GM23338 (cell line): Measurements from ENCODE around the gene COX20. TPM values are rescaled to one million over a fixed set of nuclear protein-coding genes. Genes with fewer than 3 reads are reported as not detected.

ENCODE experiments used
- ATAC-seq: fragments of 200-7000 bp; cut with Tn5 transposase; 3 replicates; pipeline ENCODE4 v1.9.1; 2020
- DNase-seq: peaks from one replicate; pipeline ENCODE4 v3.0.0-alpha.2; 2015; ENCODE audit warnings: low spot score
- H2AFZ ChIP-seq: fragments of 200-600 bp; sonication (generic); 2 replicates; pipeline ENCODE4 v1.8.0; 2016; ENCODE audit warnings: antibody characterized with exemption, mild to moderate bottlenecking, moderate library complexity
- H3F3A ChIP-seq: fragments of 200-600 bp; sonication (generic); replicated peaks from 2 replicates; pipeline ENCODE4 v1.8.0; 2017; ENCODE audit warnings: antibody characterized with exemption, mixed run types, low read depth
- H3K27ac ChIP-seq: fragments of 200-600 bp; sonication (generic); 2 replicates; pipeline ENCODE4 v1.6.1; 2016; ENCODE audit warnings: low read depth
- H3K27me3 ChIP-seq: fragments of 200-600 bp; sonication (generic); 2 replicates; pipeline ENCODE4 v1.8.0; 2016; ENCODE audit warnings: mild to moderate bottlenecking, mixed run types, moderate library complexity; ENCODE audit not compliant: insufficient read depth
- H3K36me3 ChIP-seq: fragments of 200-600 bp; sonication (generic); 2 replicates; pipeline ENCODE4 v1.8.0; 2016; ENCODE audit warnings: mild to moderate bottlenecking; ENCODE audit not compliant: insufficient read depth
- H3K4me1 ChIP-seq: fragments of 200-600 bp; sonication (generic); 2 replicates; pipeline ENCODE4 v1.8.0; 2016; ENCODE audit warnings: mild to moderate bottlenecking, moderate library complexity; ENCODE audit not compliant: insufficient read depth
- H3K4me2 ChIP-seq: fragments of 200-600 bp; sonication (generic); 2 replicates; pipeline ENCODE4 v1.7.1; 2017; ENCODE audit warnings: mixed run types
- H3K4me3 ChIP-seq: fragments of 200-600 bp; sonication (generic); 2 replicates; pipeline ENCODE4 v1.6.1; 2016; ENCODE audit warnings: mixed run types
- H3K79me2 ChIP-seq: fragments of 200-600 bp; sonication (generic); replicated peaks from 2 replicates; pipeline ENCODE4 v1.8.0; 2017; ENCODE audit warnings: mild to moderate bottlenecking; ENCODE audit not compliant: insufficient read depth
- H3K9me2 ChIP-seq: fragments of 200-600 bp; sonication (generic); 2 replicates; pipeline ENCODE4 v1.8.0; 2017; ENCODE audit not compliant: insufficient read depth
- H4K20me1 ChIP-seq: fragments of 200-600 bp; sonication (generic); replicated peaks from 2 replicates; pipeline ENCODE4 v1.8.0; 2017; ENCODE audit warnings: mild to moderate bottlenecking; ENCODE audit not compliant: insufficient read depth
- H3K27ac Mint-ChIP-seq: 2 replicates; pipeline ENCODE4 v1.8.0; 2020; ENCODE audit warnings: inconsistent platforms, mild to moderate bottlenecking, moderate library complexity, mixed read lengths
- H3K27me3 Mint-ChIP-seq: 3 replicates; pipeline ENCODE4 v1.8.0; 2022; ENCODE audit warnings: low read depth, mild to moderate bottlenecking, moderate library complexity, mixed read lengths, inconsistent platforms; ENCODE audit not compliant: insufficient read depth, poor library complexity
- H3K36me3 Mint-ChIP-seq: 3 replicates; pipeline ENCODE4 v1.8.0; 2021; ENCODE audit warnings: low read depth, mild to moderate bottlenecking, inconsistent platforms, moderate library complexity, mixed read lengths
- H3K4me1 Mint-ChIP-seq: 3 replicates; pipeline ENCODE4 v1.8.0; 2020; ENCODE audit warnings: mild to moderate bottlenecking, inconsistent platforms, mixed read lengths
- H3K4me3 Mint-ChIP-seq: 3 replicates; pipeline ENCODE4 v1.8.0; 2021; ENCODE audit warnings: moderate library complexity, mild to moderate bottlenecking, inconsistent platforms, mixed read lengths
- H3K9me3 Mint-ChIP-seq: 3 replicates; pipeline ENCODE4 v1.8.0; 2020; ENCODE audit warnings: moderate library complexity, mild to moderate bottlenecking, inconsistent platforms, mixed read lengths
- CREB1 ChIP-seq: fragments of 250-450 bp; sonication (Bioruptor Pico); IDR thresholded peaks from 2 replicates; pipeline ENCODE4 v1.5.0; 2020; ENCODE audit warnings: low read depth, mild to moderate bottlenecking, moderate library complexity
- CTCF ChIP-seq, 2 experiments: fragments of 200-600 bp in 1 of 2; sonication (generic) in 1 of 2; conservative IDR thresholded peaks; 2 replicates each; pipeline versions ENCODE4 v1.5.1 to v1.6.1; 2016 to 2017; ENCODE audit warnings: antibody characterized with exemption in 2 of 2, low read depth in 2 of 2, mild to moderate bottlenecking in 2 of 2, moderate library complexity in 1 of 2
- EZH2 ChIP-seq: fragments of 200-600 bp; sonication (generic); IDR thresholded peaks from one replicate; pipeline ENCODE4 v1.8.0; 2017; ENCODE audit warnings: antibody characterized with exemption, mild to moderate bottlenecking, low read depth; ENCODE audit not compliant: unreplicated experiment
- EZH2phosphoT487 ChIP-seq: fragments of 200-600 bp; sonication (generic); IDR thresholded peaks from one replicate; pipeline ENCODE4 v1.8.1; 2018; ENCODE audit warnings: antibody characterized with exemption; ENCODE audit not compliant: unreplicated experiment
- JUNB ChIP-seq: IDR thresholded peaks from one replicate; pipeline ENCODE4 v1.6.1; 2016; ENCODE audit warnings: antibody characterized with exemption; ENCODE audit not compliant: unreplicated experiment
- REST ChIP-seq: IDR thresholded peaks from one replicate; pipeline ENCODE4 v1.6.1; 2018; ENCODE audit warnings: antibody characterized with exemption; ENCODE audit not compliant: unreplicated experiment
- STAT1 ChIP-seq: IDR thresholded peaks from one replicate; pipeline ENCODE4 v1.6.1; 2016; ENCODE audit warnings: antibody characterized with exemption; ENCODE audit not compliant: unreplicated experiment
- ZNF331 ChIP-seq: fragments of 250-450 bp; sonication (Bioruptor Pico); IDR thresholded peaks from 2 replicates; pipeline ENCODE4 v1.5.0; 2020; ENCODE audit warnings: low read depth, mild to moderate bottlenecking, moderate library complexity
- ZNF462 ChIP-seq: fragments of 250-450 bp; sonication (Bioruptor Pico); IDR thresholded peaks from 2 replicates; pipeline ENCODE4 v1.5.0; 2020; ENCODE audit warnings: mild to moderate bottlenecking, moderate library complexity
- polyA plus RNA-seq: library from polyadenylated mRNA; unstranded; fragments of >200 nt; fragmentation: Nextera tagmentation; extraction: Ambion mirVana; gene quantifications from 2 replicates; pipeline ENCODE4 v1.2.1, GENCODE V29; 2016
- total RNA-seq: library from RNA; depleted of rRNA; stranded (reverse); fragments of >200 nt; shearing (Covaris generic); gene quantifications from 2 replicates; pipeline ENCODE4 v1.2.3, GENCODE V29; 2014

COX20 gene
- total and polyA plus RNA-seq, 2 experiments from 2014 or later = 19.3 to 175 TPM

GRCh38 chr1:244791061-244791460, 44.4 kb upstream of the COX20 start:
- peaks cover 13% of the 10 kb centered on the region for H3K27me3 Mint-ChIP-seq
- Histone ChIP-seq H3K36me3 (no peaks in the 10 kb centered on the region), H4K20me1 (no peaks in the 10 kb centered on the region), H3K4me1 (peaks cover 7% of the 10 kb centered on the region), H3K4me2 (no peak overlapping the region), H3K4me3 (no peak overlapping the region), H3F3A (no peaks in the 10 kb centered on the region), H3K27me3 (no peaks in the 10 kb centered on the region), H3K9me2 (no peaks in the 10 kb centered on the region), H3K79me2 (no peaks in the 10 kb centered on the region), H2AFZ (no peak overlapping the region), H3K27ac (no peak overlapping the region)
- no peak overlapping the region for H3K27ac Mint-ChIP-seq
- no peaks in the 10 kb centered on the region for H3K9me3 Mint-ChIP-seq
- DNase-seq (no peak), ATAC-seq (no peak)
- no peak overlapping the region for H3K4me3 Mint-ChIP-seq
- peaks cover 13% of the 10 kb centered on the region for H3K4me1 Mint-ChIP-seq
- TF ChIP-seq ZNF331 (no peak), ZNF462 (CRISPR knock-in tag) (no peak), CREB1 (CRISPR knock-in tag) (no peak), EZH2phosphoT487 (no peak), REST (no peak), EZH2 (no peak), STAT1 (no peak), JUNB (no peak), CTCF (conservative IDR thresholded peaks at IDR 0.05; ENCODE audit: low read depth in 2 of 2) (no peak)
- no peaks in the 10 kb centered on the region for H3K36me3 Mint-ChIP-seq
